ENCODE results near the gene PRDM11.

- TF ChIP-seq, protein P1, sequence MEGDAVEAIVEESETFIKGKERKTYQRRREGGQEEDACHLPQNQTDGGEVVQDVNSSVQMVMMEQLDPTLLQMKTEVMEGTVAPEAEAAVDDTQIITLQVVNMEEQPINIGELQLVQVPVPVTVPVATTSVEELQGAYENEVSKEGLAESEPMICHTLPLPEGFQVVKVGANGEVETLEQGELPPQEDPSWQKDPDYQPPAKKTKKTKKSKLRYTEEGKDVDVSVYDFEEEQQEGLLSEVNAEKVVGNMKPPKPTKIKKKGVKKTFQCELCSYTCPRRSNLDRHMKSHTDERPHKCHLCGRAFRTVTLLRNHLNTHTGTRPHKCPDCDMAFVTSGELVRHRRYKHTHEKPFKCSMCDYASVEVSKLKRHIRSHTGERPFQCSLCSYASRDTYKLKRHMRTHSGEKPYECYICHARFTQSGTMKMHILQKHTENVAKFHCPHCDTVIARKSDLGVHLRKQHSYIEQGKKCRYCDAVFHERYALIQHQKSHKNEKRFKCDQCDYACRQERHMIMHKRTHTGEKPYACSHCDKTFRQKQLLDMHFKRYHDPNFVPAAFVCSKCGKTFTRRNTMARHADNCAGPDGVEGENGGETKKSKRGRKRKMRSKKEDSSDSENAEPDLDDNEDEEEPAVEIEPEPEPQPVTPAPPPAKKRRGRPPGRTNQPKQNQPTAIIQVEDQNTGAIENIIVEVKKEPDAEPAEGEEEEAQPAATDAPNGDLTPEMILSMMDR (conservative IDR thresholded peaks at IDR 0.05 in 1 of 2, IDR thresholded peaks at IDR 0.05 in 1 of 2; ENCODE audit: extremely low read depth in 1 of 2, insufficient read depth in 1 of 2, low read depth in 1 of 2, low read length in 2 of 2) = no peak
- TF ChIP-seq EZH2 (IDR thresholded peaks at IDR 0.05; ENCODE audit: borderline replicate concordance, low read length) = no peak
These were observed 88.0 kb downstream of the PRDM11 start for GRCh38 chr11:45234306-45235006.
